Left kidney (tissue), 2 donors: ENCODE results near the gene A2M. TPM values are rescaled to one million over a fixed set of nuclear protein-coding genes. Genes with fewer than 3 reads are reported as not detected.

Experiments used
- DNase-seq: peaks from one replicate; pipeline ENCODE4 v3.0.0-alpha.2; 2013
- polyA plus RNA-seq: library from polyadenylated mRNA; unstranded; fragments of 120-200 nt; gene quantifications from one replicate; pipeline ENCODE4 v1.2.1, GENCODE V29; 2013; ENCODE audit not compliant: insufficient read length

Gene A2M
- polyA plus RNA-seq, 1 donor: 218 TPM

DNA sequence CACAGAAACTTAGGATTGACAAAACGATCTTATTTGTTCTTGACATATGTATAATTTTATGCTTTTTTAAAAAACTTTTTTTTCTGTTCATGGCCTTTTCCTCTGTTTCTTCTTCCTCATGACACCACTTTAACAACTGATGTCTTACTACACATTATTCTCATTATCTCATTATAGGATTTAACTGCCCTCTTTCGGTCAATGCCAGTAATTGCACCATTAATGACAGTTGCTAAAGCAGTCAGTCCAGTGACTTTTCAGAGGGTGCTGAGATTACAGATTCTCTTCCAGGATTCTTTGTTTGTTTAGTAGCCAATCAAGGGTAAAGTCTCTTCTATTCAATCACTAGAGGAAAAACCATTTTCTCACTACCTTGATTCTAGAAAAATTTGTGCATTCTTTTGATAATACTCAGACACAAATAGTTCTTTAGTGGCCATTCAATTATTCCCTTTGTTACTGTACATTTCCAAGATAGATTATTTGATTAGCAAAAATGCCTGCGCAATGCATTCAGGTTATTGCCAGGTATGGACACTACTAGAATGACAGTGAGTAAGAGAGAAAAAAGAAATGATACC lies 76.2 kb downstream of the A2M start:
- DNase-seq: peak; percentile 39

DNA sequence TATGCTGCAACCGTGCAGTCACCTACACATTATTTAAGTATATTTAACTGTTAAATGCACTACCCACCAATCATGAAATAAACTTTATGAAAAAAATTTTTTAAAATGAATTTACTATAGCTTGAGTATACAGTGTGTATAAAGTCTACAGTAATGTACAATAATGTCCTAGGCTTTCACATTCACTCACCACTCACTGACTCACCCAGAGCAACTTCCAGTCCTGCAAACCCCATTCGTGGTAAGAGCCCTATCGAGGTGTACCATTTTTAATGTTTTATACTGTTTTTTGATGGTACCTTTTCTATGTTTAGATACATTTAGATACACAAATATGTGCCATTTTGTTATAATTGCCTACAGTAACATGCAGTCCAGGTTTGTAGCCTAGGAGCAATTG lies 78.3 kb downstream of the A2M start:
- no peak for DNase-seq

DNA sequence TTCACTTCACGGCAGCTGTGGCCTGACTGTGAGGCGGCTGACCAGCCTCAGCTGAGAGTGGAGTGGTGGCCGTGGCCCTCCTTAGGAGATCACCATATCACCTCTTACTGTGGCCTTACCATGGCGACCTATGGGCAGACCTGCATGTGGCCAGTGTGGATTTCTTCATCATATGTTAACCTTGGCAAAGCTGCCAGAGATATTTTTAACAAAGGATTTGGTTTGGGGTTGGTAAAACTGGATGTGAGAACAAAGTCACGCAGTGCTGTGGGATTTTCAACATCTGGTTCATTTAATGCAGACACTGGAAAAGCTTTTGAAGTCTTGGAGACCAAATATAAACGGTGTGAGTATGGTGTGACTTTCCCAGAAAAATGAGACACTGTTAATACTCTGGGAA lies 79.5 kb downstream of the A2M start:
- no peak for DNase-seq

DNA sequence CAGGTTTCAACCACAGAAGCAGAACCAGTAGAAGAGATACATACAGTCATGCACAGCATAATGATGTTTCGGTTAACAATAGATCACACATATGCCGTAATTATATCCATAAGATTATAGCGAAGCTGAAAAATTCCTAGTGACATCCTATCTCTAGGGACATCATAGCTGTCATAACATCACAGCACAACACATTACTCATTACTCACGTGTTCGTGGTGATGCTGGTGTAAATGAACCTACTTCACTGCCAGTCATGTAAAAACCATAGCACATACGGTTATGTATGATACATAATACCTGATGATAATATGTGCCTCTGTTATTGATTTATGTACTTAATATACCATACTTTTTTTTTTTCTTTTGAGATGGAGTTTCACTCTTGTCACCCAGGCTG lies 81.6 kb downstream of the A2M start:
- DNase-seq: no peak

DNA sequence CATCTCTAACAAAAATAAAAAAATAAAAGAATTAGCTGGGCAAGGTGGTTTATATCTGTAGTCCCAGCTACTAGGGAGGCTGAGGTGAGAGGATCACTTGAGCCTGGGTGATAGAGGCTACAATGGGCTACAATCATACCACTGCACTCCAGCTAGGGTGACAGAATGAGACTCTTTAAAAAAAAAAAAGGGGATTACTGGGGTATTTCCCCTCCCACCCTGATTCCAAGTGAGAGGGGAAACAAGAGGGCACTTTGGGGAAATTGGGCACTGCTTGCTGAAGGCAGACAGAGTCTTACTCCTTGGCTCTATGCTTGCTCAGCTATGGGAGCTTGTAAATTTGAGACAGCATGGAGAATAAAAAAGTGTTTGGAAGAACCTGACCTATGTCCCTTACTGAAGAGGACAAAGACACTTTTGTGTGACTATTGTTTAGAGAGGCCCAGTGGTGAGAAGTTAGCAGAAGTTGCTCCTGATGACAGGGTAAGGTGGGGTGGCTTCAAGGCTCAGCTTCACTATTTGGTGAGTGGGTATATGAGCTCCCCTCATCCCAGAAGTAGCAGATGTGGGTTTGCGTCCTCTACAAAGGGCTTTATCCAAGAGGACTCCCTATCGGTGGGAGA lies 82.3 kb downstream of the A2M start:
- no peak for DNase-seq

DNA sequence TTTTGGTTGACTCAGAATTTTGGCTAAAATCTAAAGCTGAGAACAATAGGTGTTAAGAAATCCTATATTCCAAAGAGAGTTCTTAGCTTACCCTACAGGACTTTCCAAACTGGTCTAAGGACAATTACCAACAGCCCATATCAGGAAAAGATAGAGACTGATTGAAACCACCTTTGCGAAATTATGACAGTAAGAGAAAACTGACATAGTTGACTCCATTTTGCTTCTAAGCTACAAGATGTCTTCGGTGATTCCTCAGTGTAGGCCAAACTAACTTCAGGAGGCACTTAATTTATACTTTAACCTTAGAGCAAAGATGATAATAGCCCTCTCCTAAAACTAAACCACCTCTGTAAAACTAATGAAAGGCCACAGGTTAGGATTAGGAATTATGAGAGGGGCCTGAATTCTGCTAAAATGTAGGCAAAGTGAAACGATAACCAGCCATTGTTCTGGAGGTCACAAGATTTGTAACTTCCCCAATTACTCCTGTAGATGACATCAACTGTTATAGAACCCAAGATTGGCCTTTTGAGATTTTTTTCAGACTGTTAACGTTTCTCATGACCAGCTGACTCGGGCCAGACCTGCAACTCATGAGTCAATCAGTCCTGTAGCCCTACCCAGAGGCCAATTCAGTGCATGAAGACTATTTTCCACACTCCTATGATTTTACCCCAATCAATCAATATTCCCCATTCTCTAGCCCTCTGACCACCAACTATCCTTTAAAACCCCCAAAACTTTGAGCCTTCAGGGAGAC lies 83.3 kb downstream of the A2M start:
- no peak for DNase-seq

DNA sequence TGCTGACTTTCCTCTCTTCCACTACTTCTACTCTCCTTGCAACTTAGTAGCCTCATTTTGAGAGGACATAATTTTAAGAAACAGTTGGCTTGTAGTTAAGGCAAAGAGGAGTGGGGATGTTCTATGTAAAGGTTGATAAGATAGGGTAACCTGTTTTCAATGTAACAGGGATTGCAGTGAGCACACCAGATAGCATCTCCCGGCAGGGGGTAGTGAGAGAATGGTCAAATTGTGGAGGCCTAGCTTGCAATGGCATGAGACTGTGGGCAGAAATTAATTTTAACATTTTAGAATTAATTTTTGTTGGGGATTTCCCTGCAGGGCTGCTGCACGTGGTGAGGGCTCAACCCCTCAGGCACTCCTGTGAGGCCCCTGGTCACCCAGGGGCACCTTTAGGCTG lies 84.9 kb downstream of the A2M start:
- no peak for DNase-seq

DNA sequence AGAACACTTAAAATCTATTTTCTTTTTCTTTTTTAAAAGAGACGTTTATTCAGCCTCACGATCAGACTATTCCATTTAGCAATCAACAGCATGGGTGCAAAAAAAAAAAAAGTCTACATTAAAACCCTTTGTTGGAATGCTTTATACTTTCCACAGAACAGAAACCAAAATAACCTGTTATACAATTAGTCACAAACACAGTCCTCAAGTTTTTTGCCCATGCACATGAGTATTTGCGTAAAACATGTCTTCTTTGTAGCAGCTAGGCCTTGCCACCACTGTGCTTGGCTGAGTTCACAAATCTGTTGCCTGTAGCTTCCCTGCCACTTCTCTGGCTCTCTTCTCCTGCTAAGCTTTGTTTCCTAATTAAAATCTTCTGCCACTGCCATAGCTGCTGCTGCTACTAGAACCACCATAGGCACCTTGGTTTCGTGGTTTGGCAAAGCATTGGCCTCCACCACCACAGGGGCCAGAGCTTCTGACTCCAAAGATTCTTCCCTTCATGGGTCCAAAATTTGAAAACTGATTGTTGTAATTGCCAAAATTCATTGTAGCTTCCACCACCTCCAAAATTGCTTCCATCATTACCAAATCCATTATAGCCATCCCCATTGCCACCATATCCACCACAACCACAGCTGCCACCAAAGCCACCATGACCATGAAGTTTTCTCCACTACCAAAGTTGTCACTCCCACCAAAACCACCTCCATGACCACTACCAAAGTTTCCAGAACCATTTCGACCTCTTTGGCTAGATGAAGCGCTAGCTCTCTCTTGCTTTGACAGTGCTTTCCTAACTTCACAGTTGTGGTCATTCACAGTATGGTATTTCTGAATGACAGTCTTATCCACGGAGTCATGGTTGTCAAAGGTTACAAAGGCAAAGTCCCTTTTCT lies 88.3 kb downstream of the A2M start:
- no peak for DNase-seq

DNA sequence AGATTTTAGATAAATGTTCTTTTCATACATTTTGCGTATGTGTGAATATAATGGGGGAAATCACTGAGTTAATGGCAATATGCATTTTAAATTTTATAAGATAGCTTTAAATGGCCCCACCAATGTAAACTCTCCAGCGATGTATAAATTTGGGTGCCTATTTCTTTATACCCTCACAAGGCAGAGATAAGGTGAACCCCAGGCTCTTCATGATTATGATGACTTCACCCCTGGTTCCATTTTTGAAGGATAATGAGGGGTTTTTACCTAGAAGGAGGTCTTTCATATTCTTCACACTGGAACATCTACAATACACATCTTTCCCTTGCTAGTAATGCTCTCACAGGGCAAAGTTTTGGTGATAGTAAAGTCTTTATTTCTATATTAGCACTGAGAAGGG lies 91.2 kb downstream of the A2M start:
- DNase-seq: no peak

DNA sequence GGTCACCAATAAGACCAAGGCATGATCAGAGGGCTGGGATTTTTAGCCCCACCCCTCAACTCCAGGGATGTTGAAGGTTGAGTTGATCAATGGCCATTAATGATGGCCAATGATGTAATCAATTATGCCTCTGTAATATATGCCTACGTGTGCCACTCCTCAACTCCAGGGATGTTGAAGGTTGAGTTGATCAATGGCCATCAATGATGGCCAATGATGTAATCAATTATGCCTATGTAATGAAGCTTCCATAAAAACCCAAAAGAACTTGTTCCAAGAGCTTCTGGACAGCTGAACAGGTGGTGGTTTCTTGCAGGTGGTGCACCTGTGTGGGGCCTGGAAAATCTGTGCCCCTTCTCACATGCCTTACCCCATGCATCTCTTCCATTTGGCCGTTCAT lies 93.1 kb downstream of the A2M start:
- no peak for DNase-seq

Other genes with a start within 250 kb of the A2M start
- 94.5 TPM for gene PHC1, start 201.4 kb downstream of the A2M start, polyA plus RNA-seq
- gene M6PR, start 166.3 kb downstream of the A2M start, polyA plus RNA-seq: 222 TPM
- 3.1 TPM for gene KLRG1, start 126.4 kb downstream of the A2M start, polyA plus RNA-seq
- gene PZP, start 92.5 kb upstream of the A2M start, polyA plus RNA-seq: 0.55 TPM